ENCODE results near the gene ME3.
"Not testable (repeated sequence)": the region's sequence is repeated elsewhere in the genome, so short reads cannot be mapped to it uniquely, and the experiment has no call there.

Gene ME3

DNA sequence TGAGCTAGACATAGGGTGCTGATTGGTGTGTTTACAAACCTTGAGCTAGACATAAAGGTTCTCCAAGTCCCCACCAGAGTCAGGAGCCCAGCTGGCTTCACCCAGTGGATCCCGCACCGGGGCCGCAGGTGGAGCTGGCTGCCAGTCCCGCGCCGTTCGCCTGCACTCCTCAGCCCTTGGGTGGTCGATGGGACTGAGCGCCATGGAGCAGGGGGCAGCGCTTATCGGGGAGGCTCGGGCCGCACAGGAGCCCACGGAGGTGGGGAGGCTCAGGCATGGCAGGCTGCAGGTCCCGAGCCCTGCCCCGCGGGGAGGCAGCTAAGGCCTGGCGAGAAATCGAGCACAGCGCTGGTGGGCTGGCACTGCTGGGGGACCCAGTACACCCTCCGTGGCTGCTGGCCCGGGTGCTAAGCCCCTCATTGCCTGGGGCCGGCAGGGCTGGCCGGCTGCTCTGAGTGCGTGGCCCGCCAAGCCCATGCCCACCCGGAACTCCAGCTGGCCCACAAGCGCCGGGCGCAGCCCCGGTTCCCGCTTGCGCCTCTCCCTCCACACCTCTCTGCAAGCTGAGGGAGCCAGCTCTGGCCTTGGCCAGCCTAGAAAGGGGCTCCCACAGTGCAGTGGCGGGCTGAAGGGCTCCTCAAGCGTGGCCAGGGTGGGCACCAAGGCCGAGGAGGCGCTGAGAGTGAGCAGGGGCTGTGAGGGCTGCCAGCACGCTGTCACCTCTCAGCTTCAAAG lies 238.9 kb downstream of the ME3 start:
- not testable (repeated sequence) for DNase-seq (ENCODE audit: low read depth in 2 of 2)

DNA sequence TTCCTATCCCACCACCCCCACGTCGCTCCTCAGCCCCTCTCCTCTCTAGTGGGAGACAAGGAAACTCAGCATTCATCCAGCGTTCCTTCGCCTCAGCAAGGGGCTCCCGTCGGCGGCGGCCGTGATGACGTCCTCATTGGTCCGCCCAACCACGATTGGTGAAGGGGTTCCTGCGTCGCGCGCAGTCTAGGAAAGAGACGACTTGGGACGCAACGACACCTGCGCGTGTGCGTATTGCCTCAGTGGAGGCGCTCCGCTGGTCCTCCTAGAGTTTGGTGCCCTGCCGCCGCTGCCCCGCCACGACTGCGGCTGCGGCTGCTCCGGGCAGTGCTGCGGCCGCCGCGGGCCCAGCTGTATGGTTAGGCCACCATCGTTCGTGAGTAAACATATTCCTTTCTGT lies 241.2 kb downstream of the ME3 start:
- no peak for DNase-seq (ENCODE audit: low read depth in 2 of 2)

DNA sequence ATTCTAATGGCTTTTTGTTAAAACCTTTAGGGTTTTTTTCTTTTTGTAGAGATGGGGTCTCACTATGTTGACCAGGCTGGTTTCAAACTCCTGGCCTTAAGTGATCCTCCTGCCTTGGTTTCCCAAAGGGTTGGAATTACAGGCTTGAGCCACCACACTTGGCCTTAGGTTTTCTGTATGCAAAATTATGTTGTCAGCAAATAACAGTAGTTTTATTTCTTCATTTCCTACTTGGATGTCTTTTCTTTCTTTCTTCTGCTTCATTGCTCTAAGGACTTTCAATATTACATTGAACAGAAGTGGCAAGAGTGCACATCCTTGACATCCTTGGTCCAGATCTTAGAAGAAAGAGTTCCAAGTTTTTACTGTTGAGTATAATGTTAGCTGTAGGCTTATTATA lies 245.0 kb downstream of the ME3 start:
- no peak for DNase-seq (ENCODE audit: low read depth in 2 of 2)

DNA sequence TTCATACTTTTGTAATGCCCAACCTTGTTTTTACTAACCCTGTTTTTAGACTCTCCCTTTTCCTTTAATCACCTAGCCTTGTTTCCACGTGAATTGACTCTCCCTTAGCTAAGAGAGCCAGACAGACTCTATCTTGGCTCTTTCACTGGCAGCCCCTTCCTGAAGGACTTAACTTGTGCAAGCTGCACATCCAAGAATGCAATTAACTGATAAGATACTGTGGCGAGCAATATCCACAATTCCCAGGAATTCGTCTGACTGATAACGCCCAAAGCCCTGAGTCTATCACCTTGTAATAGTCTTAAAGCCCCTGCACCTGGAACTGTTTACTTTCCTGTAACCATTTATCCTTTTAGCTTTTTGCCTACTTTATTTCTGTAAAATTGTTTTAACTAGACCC lies 248.9 kb downstream of the ME3 start:
- DNase-seq (ENCODE audit: low read depth in 2 of 2), result not testable (repeated sequence)

DNA sequence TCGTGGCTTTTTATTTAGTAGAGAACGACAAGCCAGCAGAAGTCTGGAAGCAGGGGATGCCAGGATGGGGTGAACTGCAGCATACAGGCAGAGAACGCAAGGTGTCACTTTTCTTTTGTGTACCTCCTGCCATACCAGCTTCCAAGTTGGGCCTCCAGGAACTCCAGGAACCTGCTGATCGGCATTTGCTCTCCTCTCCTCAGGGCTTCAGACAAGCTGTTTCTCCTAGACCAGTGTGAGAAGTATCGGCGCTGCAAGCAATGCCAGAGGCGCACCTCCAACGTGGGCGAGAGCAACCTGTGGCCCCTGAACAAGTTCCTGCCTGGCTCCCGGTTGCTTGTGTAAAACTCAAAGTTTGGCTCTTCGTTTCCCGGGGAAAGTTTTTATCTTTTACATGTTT lies 250.0 kb downstream of the ME3 start:
- DNase-seq (ENCODE audit: low read depth in 2 of 2), result no peak

DNA sequence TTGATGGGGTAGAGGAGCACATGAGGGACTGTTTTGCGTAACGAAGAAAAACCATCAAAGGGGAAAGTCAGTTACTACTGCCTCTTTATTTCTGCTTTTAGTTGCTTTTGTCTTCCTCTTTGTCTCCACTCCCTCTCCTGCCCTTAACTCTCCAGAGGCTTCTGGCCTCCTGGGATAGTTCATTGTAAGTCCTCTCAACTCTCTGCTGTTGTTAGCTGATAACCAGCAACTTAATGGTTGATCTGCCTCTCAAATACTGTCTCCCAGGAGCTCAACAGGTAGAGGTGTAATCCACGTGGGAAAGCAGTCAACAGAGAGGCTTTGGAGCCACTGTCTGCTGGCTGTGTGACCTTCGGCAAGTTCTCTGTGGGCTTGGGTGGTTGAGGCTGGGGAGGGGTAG lies 250.5 kb downstream of the ME3 start:
- no peak for DNase-seq (ENCODE audit: low read depth in 2 of 2)

DNA sequence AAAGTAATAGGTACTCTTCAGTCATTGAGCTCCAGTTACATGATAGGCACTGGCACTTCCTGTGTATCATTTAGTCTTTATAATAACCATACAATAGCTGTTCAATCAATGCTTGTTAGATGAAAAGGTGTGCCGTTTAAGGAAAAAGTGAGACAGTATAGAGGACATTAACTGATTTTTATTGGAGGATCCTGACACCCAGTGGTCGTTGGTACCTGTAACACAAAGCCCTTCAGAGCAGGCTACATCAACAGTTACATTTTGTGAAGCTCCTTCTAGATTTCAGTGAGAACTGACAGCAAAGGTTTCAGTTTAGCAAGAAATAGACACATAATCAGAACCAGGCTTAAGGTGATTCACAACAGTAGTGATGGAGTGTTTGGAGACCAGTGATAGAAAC lies 253.5 kb downstream of the ME3 start:
- DNase-seq (ENCODE audit: low read depth in 2 of 2), result no peak

DNA sequence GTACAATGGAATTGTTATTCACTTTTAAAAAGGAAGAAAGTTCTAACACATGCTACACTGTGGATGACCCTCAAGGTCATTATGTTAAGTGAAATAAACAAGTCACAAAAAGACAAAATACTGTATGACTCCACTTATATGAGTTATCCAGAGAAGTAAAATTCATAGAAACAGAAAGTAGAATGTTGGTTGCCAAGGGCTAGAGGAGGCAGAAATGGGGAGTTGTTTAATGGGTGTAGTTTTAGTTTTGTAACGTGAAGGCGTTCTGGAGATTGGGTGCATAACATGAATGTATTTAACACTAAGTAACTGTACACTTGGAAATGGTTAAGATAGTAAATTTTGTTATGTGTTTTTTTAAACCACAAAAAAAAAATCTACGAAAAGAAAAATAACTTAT lies 253.9 kb downstream of the ME3 start:
- DNase-seq (ENCODE audit: low read depth in 2 of 2), result no peak

DNA sequence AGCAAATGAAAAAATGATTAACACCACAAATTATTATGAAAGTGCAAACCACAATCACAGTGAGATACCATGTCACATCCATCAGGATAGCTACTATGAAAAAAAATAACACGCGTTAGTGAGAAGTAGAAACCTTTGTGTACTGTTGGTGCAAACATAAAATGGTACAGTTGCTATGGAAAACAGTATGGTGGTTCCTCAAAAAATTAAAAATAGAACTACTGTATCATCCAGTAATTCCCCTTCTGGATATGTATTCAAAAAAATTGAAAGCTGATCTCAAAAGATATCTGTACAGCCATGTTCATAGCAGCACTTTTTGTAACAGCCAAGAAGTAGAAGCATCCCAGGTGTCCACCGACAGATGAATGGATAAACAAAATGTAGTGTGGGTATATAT lies 254.3 kb downstream of the ME3 start:
- no peak for DNase-seq (ENCODE audit: low read depth in 2 of 2)

DNA sequence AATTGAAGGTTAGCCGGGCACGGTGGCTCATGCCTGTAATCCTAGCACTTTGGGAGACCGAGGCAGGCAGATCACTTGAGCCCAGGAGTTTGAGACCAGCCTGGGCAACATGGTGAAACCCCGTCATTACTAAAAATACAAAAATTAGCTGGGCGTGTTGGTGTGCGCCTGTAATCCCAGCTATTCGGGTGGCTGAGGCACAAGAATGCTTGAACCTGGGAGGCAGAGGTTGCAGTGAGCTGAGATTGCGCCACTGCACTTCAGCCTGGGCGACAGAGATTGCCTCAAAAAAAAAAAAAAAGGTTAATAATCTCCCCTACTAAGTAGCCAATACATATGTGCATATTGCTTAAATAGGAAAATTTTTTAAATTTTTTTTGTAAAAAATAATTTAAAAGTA lies 255.5 kb downstream of the ME3 start:
- not testable (repeated sequence) for DNase-seq (ENCODE audit: low read depth in 2 of 2)

DNA sequence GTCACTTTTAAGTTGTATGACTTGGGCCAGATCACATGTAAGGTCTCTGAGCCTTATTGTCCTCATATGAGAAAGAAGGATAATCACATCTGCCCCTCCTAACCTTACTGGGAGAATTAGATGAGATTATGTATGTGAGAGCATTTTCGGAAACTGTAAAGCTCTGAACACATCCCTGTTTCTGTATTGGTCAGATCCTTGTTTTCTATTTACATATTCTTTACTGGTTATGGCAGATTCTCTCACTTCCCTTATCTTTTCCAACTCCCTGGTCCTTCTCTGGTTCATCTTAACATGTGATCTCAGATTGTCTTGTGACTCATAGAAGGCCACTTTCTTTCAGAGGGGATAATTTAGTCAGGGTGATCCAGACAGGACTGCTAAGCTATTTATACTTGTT lies 255.9 kb downstream of the ME3 start:
- DNase-seq (ENCODE audit: low read depth in 2 of 2), result no peak

DNA sequence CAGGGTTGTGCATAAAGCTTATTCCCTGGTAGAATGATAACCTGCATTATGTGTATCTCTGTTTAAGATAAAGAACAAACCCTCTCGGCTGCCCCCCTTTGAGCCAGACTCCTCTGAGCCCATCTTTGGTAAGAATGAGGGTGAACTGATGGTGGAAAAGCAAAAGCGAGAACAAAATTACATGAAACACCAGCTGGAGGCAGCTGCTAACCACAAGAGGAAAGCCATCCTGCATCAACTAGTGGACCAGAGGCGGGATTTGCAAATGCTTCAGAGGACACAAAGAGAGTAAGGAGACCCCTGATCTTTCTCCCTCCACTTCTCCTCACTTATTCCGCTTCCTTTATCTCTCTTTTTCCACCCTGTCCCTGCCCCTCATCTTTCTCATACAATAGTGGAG lies 257.4 kb downstream of the ME3 start:
- DNase-seq (ENCODE audit: low read depth in 2 of 2), result no peak

DNA sequence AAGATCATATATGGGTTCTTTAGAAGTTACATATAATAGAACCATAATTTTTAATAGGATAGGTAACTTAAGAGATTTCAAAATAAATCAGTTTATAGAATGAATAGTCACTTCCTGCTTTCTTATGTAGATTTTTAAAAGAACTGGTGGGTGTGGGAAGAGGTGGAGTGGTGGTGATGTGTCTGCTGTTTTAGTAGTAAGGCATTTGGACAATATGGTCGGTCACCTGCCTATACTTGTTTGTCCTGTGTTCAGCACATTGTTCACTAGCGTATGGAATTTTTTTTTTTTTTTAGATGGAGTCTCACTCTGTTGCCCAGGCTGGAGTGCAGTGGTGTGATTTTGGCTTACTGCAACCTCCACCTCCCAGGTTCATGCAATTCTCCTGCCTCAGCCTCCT lies 258.4 kb downstream of the ME3 start:
- DNase-seq (ENCODE audit: low read depth in 2 of 2), result no peak

DNA sequence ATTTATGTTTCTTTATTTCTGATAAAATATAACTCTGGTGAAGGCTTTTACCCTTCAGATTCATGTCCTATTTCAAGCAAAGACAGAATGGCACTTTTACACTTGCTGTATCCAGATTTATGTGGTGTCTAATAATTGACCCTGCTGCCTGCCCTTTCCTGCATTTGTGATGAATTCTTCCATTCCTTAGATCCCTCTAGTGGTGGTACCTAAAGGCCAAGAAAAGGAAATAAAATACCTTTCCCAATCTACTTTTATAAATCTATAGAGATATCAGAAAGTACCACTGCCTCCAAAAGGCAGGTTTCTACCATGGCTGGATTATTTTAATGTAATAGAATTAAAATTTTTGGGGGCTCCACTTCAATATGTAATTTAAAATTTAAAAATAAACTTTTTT lies 263.6 kb downstream of the ME3 start:
- no peak for DNase-seq (ENCODE audit: low read depth in 2 of 2)

DNA sequence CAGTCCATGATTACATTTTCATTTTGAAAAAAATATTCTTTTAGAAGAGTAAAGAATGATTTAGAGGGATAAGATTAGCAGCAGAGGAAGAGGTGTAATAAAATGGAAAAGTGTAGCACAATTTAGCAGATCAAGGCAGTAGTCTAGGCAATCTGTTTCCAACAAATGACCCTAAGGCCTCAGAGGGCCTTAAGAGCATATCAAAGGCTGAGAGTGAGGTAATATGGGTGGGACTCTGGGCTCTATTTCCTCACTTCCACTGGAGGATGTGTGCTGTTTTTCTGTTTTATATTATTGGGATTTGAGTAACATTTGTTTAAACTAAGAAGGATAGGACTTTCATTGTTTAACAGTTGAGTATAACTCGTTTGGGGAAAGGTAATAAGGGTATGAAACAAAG lies 269.0 kb downstream of the ME3 start:
- DNase-seq (ENCODE audit: low read depth in 2 of 2), result no peak

DNA sequence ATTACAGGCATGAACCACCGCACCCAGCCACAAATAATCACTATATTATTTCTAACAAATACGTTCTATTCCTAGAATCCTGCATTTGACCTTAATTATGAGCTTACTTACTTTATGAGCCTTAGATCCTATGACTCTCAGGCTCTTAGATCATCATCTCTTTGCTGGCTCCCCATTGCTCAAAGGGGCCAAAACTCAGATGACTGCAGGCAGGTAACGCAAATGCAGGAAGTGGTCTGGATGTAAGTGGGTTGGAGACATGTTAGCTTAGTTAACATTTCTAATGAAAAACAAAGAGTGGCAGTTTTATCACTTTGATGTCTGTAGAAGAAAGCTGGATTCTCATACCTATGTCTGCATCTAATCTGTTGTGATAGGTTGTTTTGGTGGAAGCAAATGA lies 274.3 kb downstream of the ME3 start:
- no peak for DNase-seq (ENCODE audit: low read depth in 2 of 2)

DNA sequence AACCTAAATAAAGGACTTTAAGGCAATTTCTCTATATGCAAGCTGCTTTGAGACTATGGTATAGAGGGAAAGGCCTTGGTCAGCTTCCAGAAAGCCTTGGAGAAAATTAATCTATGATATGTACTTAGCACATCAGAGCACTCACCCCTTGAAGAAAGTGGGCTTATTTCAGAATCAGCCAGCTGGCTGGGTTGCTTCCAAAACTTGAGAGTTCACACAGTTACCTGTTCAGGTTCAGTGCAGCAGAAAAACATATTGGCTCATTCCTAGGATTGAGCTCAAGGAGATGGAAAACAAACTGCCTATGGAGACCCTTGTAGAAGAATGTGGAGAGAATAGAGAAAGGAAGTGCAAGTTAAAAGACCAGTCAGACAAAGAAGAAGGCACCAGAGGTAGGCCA lies 275.1 kb downstream of the ME3 start:
- no peak for DNase-seq (ENCODE audit: low read depth in 2 of 2)

DNA sequence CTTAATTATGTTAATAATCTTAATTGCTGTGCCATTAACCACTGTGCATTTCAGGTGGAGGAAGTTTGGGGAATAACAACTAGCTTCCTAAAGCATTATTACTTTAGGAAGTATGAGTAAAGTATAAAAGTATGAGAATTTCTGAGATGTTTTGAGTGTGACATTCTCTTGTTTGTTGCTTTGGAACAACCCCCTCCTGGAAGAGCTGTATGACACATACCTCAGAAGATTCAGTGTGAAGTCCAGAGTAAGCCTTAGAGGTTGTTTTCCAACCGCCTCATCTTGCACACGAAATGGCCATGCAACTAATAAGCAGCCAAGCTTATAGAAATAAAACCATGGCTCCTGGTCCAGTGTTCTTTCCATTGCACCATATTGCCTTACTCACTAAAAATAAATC lies 276.0 kb downstream of the ME3 start:
- no peak for DNase-seq (ENCODE audit: low read depth in 2 of 2)

DNA sequence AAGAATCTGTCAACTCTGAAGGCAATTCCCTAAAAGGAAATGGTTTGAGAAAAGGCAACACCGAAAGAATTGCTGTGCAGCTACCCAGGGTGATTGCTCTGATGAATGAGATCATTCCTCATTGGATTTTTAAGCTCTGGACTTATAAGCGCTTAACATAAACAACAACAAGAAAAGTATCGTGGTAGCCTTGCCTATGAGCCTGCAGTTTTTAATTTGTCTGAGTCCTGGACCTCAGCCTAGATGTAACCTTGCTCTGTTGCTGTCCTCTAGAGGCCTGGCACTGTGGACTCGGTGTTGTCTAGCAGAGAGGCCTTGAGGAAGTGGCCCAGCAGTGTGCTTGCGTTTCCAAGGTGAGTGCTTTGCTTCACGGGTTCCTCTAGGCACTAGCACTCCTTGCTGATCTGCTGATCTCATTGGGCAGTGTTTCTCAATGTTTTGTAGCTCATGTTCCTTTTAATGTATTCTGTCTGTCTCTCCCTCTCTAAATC lies 277.3 kb downstream of the ME3 start:
- no peak for DNase-seq (ENCODE audit: low read depth in 2 of 2)
